AG04449 (cell line): ENCODE results near the gene RNF222.
"Not testable (repeated sequence)": the region's sequence is repeated elsewhere in the genome, so short reads cannot be mapped to it uniquely, and the experiment has no call there.

Experiments used
- CTCF ChIA-PET: fragments of 350-600 bp; formaldehyde crosslinking; extraction: SDS; loops from one replicate; lab custom pipeline; 2021; ENCODE audit warnings: antibody characterized with exemption; lab: Yijun Ruan, JAX
- POLR2A ChIA-PET: fragments of 400-600, 350-600 bp; formaldehyde crosslinking; extraction: SDS; loops from one replicate; lab custom pipeline; 2020; ENCODE audit warnings: antibody characterized with exemption, inconsistent platforms; lab: Yijun Ruan, JAX
- DNase-seq: peaks from one replicate; pipeline ENCODE4 v3.0.0-alpha.2; 2010; ENCODE audit warnings: low read depth, low spot score
- H3K4me3 ChIP-seq: 2 replicates; pipeline ENCODE4 v1.5.1; 2011; ENCODE audit warnings: low read depth, mild to moderate bottlenecking, control low read depth, low read length
- CTCF ChIP-seq: IDR thresholded peaks from one replicate; pipeline ENCODE4 v1.5.1; 2011; ENCODE audit warnings: mild to moderate bottlenecking, moderate library complexity, low read length, control low read depth, inconsistent platforms; ENCODE audit not compliant: insufficient read depth; ENCODE audit errors: missing control alignments

The RNF222 gene

GRCh38 chr17:8359769-8360168 is 37.9 kb downstream of the RNF222 start:
- CTCF ChIA-PET: interaction anchor here (2.9 kb wide), 1 partner anchor 17 kb away, joined by 23 read pairs; the partner anchor contains the start of gene KRABD2
- H3K4me3 ChIP-seq: no peak overlapping the region
- POLR2A ChIA-PET: interaction anchor here (0.5 to 0.7 kb wide), 2 partner anchors 18 to 113 kb away, joined by 3 read pairs; no protein-coding TSS in a partner anchor
- DNase-seq: no peak
- no peak for TF ChIP-seq CTCF

GRCh38 chr17:8357910-8358309 is 39.7 kb downstream of the RNF222 start:
- H3K4me3 ChIP-seq: no peak overlapping the region
- ChIA-PET CTCF (no interaction called here), POLR2A (interaction anchor here (0.7 kb wide), 1 partner anchor 1075 kb away, joined by 3 read pairs; no protein-coding TSS in a partner anchor)

GRCh38 chr17:8354236-8354635 is 43.4 kb downstream of the RNF222 start:
- DNase-seq: no peak
- TF ChIP-seq CTCF: no peak
- ChIA-PET POLR2A (no interaction called here), CTCF (no interaction called here)
- H3K4me3 ChIP-seq: no peak overlapping the region

More at GRCh38 chr17:8357910-8358309, 39.7 kb downstream of the RNF222 start:
- no peak for TF ChIP-seq CTCF
- no peak for DNase-seq

GRCh38 chr17:8353736-8354135 is 43.9 kb downstream of the RNF222 start:
- no peak for TF ChIP-seq CTCF
- H3K4me3 ChIP-seq: no peak overlapping the region
- ChIA-PET POLR2A (no interaction called here), CTCF (no interaction called here)
- DNase-seq: no peak

GRCh38 chr17:8350339-8350738 is 47.3 kb downstream of the RNF222 start:
- H3K4me3 ChIP-seq: no peak overlapping the region
- CTCF ChIA-PET: no interaction called here
- POLR2A ChIA-PET: no interaction called here
- no peak for TF ChIP-seq CTCF
- no peak for DNase-seq

GRCh38 chr17:8347001-8347400 is 50.6 kb downstream of the RNF222 start:
- POLR2A ChIA-PET, DNase-seq, H3K4me3 ChIP-seq: not testable (repeated sequence)
- CTCF ChIA-PET: interaction anchor here (0.8 to 1.2 kb wide), 2 partner anchors 12 to 35 kb away, joined by 3 read pairs; no protein-coding TSS in a partner anchor
